K562 (cell line): ENCODE data around the gene ZNF609. TPM values are rescaled to one million over a fixed set of nuclear protein-coding genes. Genes with fewer than 3 reads are reported as not detected.

Source experiments
- ATAC-seq: fragments of 200-7000 bp; cut with Tn5 transposase; 3 replicates; pipeline ENCODE4 v1.9.1; 2020; ENCODE audit warnings: moderate library complexity
- BruUV-seq: library from RNA; stranded (reverse); fragments of 400-500 nt; replicated peaks from 2 replicates; lab custom pipeline; 2021; lab: Mats Ljungman, UMichigan
- CTCF ChIA-PET: fragments of 300-600 bp; formaldehyde crosslinking; extraction: SDS; loops from one replicate; lab custom pipeline; 2021; ENCODE audit warnings: low intra/inter-chr PET ratio; lab: Yijun Ruan, JAX
- POLR2A ChIA-PET: fragments of 300-600, 350-650 bp; sonication (Branson Sonifier 250); formaldehyde crosslinking; extraction: SDS; loops from one replicate; lab custom pipeline; 2021; ENCODE audit warnings: antibody characterized with exemption, inconsistent platforms; lab: Yijun Ruan, JAX
- DNase-seq, 4 experiments: peaks; one replicate each; pipeline versions ENCODE4 v3.0.0 to v3.0.0-alpha.2; 2011 to 2018; ENCODE audit warnings: low spot score in 3 of 4, mixed read lengths in 3 of 4; ENCODE audit errors: extremely low read depth in 1 of 4
- FAIRE-seq: peaks from 2 replicates; lab custom pipeline; 2011; peaks lifted over from hg19 to GRCh38; lab: Jason Lieb, UNC
- H2AFZ ChIP-seq: 2 replicates; pipeline ENCODE4 v1.6.0; 2011; ENCODE audit warnings: low read depth, low read length, control low read depth, inconsistent platforms
- H3K27ac ChIP-seq: fragments of 200-600 bp; 3 replicates; pipeline ENCODE4 v1.8.0; 2011; ENCODE audit warnings: low read depth, mild to moderate bottlenecking, control low read depth, inconsistent platforms, low read length, moderate library complexity, mixed read lengths; ENCODE audit errors: extremely low read depth
- H3K27me3 ChIP-seq, 2 experiments: fragments of 300-600 bp in 1 of 2; 2 replicates in 1 of 2; 3 replicates in 1 of 2; pipeline versions ENCODE4 v1.6.0 to v1.8.0; 2011; ENCODE audit warnings: inconsistent platforms in 2 of 2, low read length in 2 of 2, mild to moderate bottlenecking in 1 of 2, mixed read lengths in 1 of 2, moderate library complexity in 1 of 2; ENCODE audit not compliant: control insufficient read depth in 2 of 2, insufficient read depth in 2 of 2
- H3K36me3 ChIP-seq: fragments of 300-600 bp; 3 replicates; pipeline ENCODE4 v1.8.0; 2011; ENCODE audit warnings: mild to moderate bottlenecking, low read length, inconsistent platforms; ENCODE audit not compliant: control insufficient read depth, insufficient read depth
- H3K4me1 ChIP-seq, 2 experiments: fragments of 200-600 bp in 1 of 2; replicated peaks in 1 of 2; 2 replicates in 1 of 2; 3 replicates in 1 of 2; pipeline versions ENCODE4 v1.5.1 to v1.8.0; 2011; ENCODE audit warnings: inconsistent platforms in 2 of 2, low read length in 2 of 2, mild to moderate bottlenecking in 1 of 2, mixed read lengths in 1 of 2, moderate library complexity in 1 of 2; ENCODE audit not compliant: control insufficient read depth in 2 of 2, insufficient read depth in 2 of 2
- H3K4me2 ChIP-seq: 2 replicates; pipeline ENCODE4 v1.6.1; 2011; ENCODE audit warnings: low read length, control low read depth, inconsistent platforms, mixed read lengths; ENCODE audit not compliant: insufficient read depth
- H3K4me3 ChIP-seq: fragments of 200-600 bp; sonication (generic), shearing (Covaris generic); 2 replicates; pipeline ENCODE4 v1.5.1; 2016; ENCODE audit warnings: control low read depth, inconsistent platforms
- H3K79me2 ChIP-seq: fragments of 200-600 bp; 3 replicates; pipeline ENCODE4 v1.8.0; 2011; ENCODE audit warnings: low read length, inconsistent platforms; ENCODE audit not compliant: control insufficient read depth, insufficient read depth
- H3K9ac ChIP-seq, 2 experiments: 2 replicates each; pipeline versions ENCODE4 v1.6.0 to v1.6.1; 2011; ENCODE audit warnings: low read depth in 2 of 2, low read length in 2 of 2, control low read depth in 1 of 2, inconsistent platforms in 1 of 2, mild to moderate bottlenecking in 1 of 2, mixed read lengths in 1 of 2; ENCODE audit not compliant: insufficient read depth in 1 of 2
- H3K9me1 ChIP-seq: one replicate; pipeline ENCODE4 v1.6.0; 2011; ENCODE audit warnings: inconsistent platforms, mild to moderate bottlenecking, low read length, moderate library complexity; ENCODE audit not compliant: control insufficient read depth, insufficient read depth
- H3K9me3 ChIP-seq: replicated peaks from 2 replicates; pipeline ENCODE4 v1.5.1; 2011; ENCODE audit warnings: low read depth, low read length, inconsistent platforms; ENCODE audit not compliant: control insufficient read depth, insufficient read depth
- H4K20me1 ChIP-seq: replicated peaks from 2 replicates; pipeline ENCODE4 v1.6.1; 2011; ENCODE audit warnings: low read length, inconsistent platforms, mixed read lengths; ENCODE audit not compliant: control insufficient read depth, insufficient read depth
- BCOR ChIP-seq: fragments of 450-650 bp; IDR thresholded peaks from 2 replicates; pipeline ENCODE4 v1.6.1; 2016
- CSDE1 ChIP-seq, 2 experiments: fragments of 450-650 bp; IDR thresholded peaks; 2 replicates each; pipeline ENCODE4 v1.6.1; 2016; ENCODE audit warnings: mild to moderate bottlenecking in 1 of 2
- LEF1 ChIP-seq: fragments of 450-650 bp; IDR thresholded peaks from 2 replicates; pipeline ENCODE4 v1.6.1; 2016; ENCODE audit warnings: mild to moderate bottlenecking
- OTX1 ChIP-seq: fragments of 450-650 bp; formaldehyde crosslinking; IDR thresholded peaks from 2 replicates; pipeline ENCODE4 v1.4.0; 2022; ENCODE audit warnings: mild to moderate bottlenecking
- RBBP5 ChIP-seq: fragments of 200-600 bp; sonication (generic); IDR thresholded peaks from 2 replicates; pipeline ENCODE4 v1.6.1; 2012; ENCODE audit warnings: borderline replicate concordance, mild to moderate bottlenecking, low read length, control low read depth, inconsistent platforms; ENCODE audit not compliant: insufficient read depth, poor library complexity, severe bottlenecking
- RBM25 ChIP-seq: fragments of 200-400 bp; formaldehyde crosslinking; IDR thresholded peaks from 2 replicates; pipeline ENCODE4 v1.6.1; 2018; ENCODE audit warnings: low read length, low read depth, moderate library complexity; ENCODE audit not compliant: severe bottlenecking
- XRCC5 ChIP-seq: fragments of 200-400 bp; formaldehyde crosslinking; IDR thresholded peaks from 2 replicates; pipeline ENCODE4 v1.6.1; 2017; ENCODE audit warnings: low read depth, mild to moderate bottlenecking, low read length
- ZC3H8 ChIP-seq: fragments of 450-650 bp; IDR thresholded peaks from 2 replicates; pipeline ENCODE4 v1.6.1; 2017
- ZNF121 ChIP-seq: sonication (generic); formaldehyde crosslinking; conservative IDR thresholded peaks from 2 replicates; pipeline ENCODE4 v1.8.0; 2022; ENCODE audit warnings: missing genetic modification reagents
- ZZZ3 ChIP-seq: fragments of 450-650 bp; IDR thresholded peaks from 2 replicates; pipeline ENCODE4 v1.6.1; 2016; ENCODE audit warnings: antibody characterized with exemption, mild to moderate bottlenecking, moderate library complexity
- WGBS: fragments of 100-300 bp; shearing (Covaris generic); methylation state at CpG from one replicate; pipeline ENCODE4 v1.1.6; 2016; ENCODE audit warnings: low coverage, mixed read lengths; ENCODE audit not compliant: insufficient coverage; ENCODE audit errors: missing lambda C conversion rate; 5-methylcytosine and 5-hydroxymethylcytosine counted together
- in situ Hi-C: fragments of 300-500 bp; cut with MboI; formaldehyde crosslinking; loops from 4 replicates; pipeline ENCODE4 v1.15.0; 2018; ENCODE audit warnings: inconsistent platforms, mixed read lengths
- intact Hi-C: fragments of 100-400 bp; cut with micrococcal nuclease; formaldehyde crosslinking; loops from 2 replicates; pipeline ENCODE4 v1.14.2; 2022
- polyA plus RNA-seq, 8 experiments: library from polyadenylated mRNA; depleted of rRNA in 4 of 8; stranded (reverse) in 5 of 8; unstranded in 3 of 8; fragments of >200 nt; fragmentation: Nextera tagmentation in 2 of 8; fragmentation: Illumina TruSeq in 1 of 8; extraction: Ambion mirVana in 2 of 8; extraction: Trizol in 1 of 8; gene quantifications; 2 replicates each; pipeline versions ENCODE4 v1.2.1 to v1.2.3, GENCODE V29; 2011 to 2014; ENCODE audit warnings: inconsistent platforms in 1 of 8, missing spikeins in 1 of 8
- total RNA-seq, 7 experiments: library from RNA; depleted of rRNA in 6 of 7; stranded (reverse); fragments of >200 nt in 6 of 7; fragmentation: Illumina TruSeq in 2 of 7; extraction: Trizol in 2 of 7; gene quantifications; 2 replicates each; pipeline versions ENCODE4 v1.2.1 to v1.2.3, GENCODE V29; 2011 to 2021; ENCODE audit warnings: low replicate concordance in 1 of 7
- TF ChIP-seq, protein P1 (sequence below): sonication (generic); formaldehyde crosslinking; IDR thresholded peaks from 2 replicates; pipeline ENCODE4 v1.9.0; 2022; ENCODE audit warnings: mild to moderate bottlenecking, missing genetic modification reagents

The ZNF609 gene
- total and polyA plus RNA-seq, 9 of the 15 experiments (the other 6 are each of a cell fraction or from before 2014, with no cell fraction given): 3.0 to 38.7 (median 17.8) TPM

DNA sequence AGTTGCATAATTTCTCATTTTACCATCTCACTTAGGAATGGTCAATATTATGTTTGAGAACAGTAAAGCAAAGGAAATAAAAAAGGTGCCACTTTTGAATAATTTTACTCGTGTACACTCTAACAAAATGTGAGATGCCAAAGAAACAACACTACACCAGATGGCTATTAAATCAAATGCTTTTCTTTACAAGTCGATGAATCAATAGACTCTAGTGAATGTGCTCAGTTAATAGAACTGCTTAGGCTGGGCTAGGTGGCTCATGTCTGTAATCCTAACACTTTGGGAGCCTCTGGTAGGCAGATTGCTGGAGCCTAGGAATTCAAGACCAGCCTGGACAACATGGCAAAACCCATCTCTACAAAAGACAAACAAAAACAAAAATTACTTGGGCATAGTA is 87.9 kb downstream of the ZNF609 start:
- intact Hi-C loops: no loop called here
- no peak overlapping the region for H2AFZ ChIP-seq
- POLR2A ChIA-PET: no interaction called here
- CTCF ChIA-PET: no interaction called here
- no peak for TF ChIP-seq ZC3H8
- TF ChIP-seq, protein P1, sequence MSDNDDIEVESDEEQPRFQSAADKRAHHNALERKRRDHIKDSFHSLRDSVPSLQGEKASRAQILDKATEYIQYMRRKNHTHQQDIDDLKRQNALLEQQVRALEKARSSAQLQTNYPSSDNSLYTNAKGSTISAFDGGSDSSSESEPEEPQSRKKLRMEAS: no peak
- no peak overlapping the region for H3K4me3 ChIP-seq
- ATAC-seq: no peak
- DNase-seq: no peak
- no peaks in the 10 kb centered on the region for H3K36me3 ChIP-seq
- no peaks in the 10 kb centered on the region for H3K9me1 ChIP-seq
- no peak overlapping the region for H3K27ac ChIP-seq
- H3K79me2 ChIP-seq: peaks cover 92% of the 10 kb centered on the region
- no peak overlapping the region for H3K4me2 ChIP-seq
- peaks cover 0 to 12% of the 10 kb centered on the region in 2 experiments; a peak in 2 of 5 replicates for H3K4me1 ChIP-seq
- H3K27me3 ChIP-seq: no peaks in the 10 kb centered on the region
- no peak for FAIRE-seq
- H3K9me3 ChIP-seq: no peaks in the 10 kb centered on the region
- peaks cover 5% of the 10 kb centered on the region; the same call in 1 of the 2 replicates for H4K20me1 ChIP-seq
- TSS peak; percentile 17 for BruUV-seq
- in situ Hi-C loops: no loop called here
- 53% methylated on average over 2 of the region's 2 CpGs for WGBS
- H3K9ac ChIP-seq: no peak overlapping the region

GRCh38 chr15:64549860-64550259 is 89.5 kb downstream of the ZNF609 start:
- TF ChIP-seq BCOR: peak; percentile 30; the same call in 1 of the 2 replicates
- no peak for TF ChIP-seq XRCC5
- TF ChIP-seq CSDE1 (IDR thresholded peaks at IDR 0.05): no peak
- TF ChIP-seq RBM25: peak; percentile 17
- no peak for TF ChIP-seq LEF1
- no peak for TF ChIP-seq OTX1
- no peak for TF ChIP-seq RBBP5
- TF ChIP-seq ZNF121 (CRISPR knock-in tag): peak; percentile 96
- TF ChIP-seq ZZZ3: no peak
- Histone ChIP-seq H3K9me3 (no peaks in the 10 kb centered on the region), H3K9me1 (no peaks in the 10 kb centered on the region), H3K9ac (no peak overlapping the region), H3K4me3 (no peak overlapping the region), H3K27me3 (no peaks in the 10 kb centered on the region), H3K4me1 (peaks cover 0 to 9% of the 10 kb centered on the region in 2 experiments; a peak in 2 of 5 replicates), H3K79me2 (peaks cover 90% of the 10 kb centered on the region), H3K36me3 (no peaks in the 10 kb centered on the region), H2AFZ (no peak overlapping the region), H3K4me2 (no peak overlapping the region), H4K20me1 (no peaks in the 10 kb centered on the region), H3K27ac (no peak overlapping the region)
- intact Hi-C loops (no loop called here), in situ Hi-C loops (no loop called here)
- ChIA-PET CTCF (no interaction called here), POLR2A (interaction anchor here (1.6 to 1.9 kb wide), 2 partner anchors 9 to 17 kb away, joined by 6 to 7 read pairs; no protein-coding TSS in a partner anchor)
- no peak for DNase-seq
- 81% methylated on average over 2 of the region's 2 CpGs for WGBS
- no peak for FAIRE-seq
- no peak for ATAC-seq
- BruUV-seq: no TSS peak
